Endothelial cell of umbilical vein (primary cell): ENCODE results near the gene PLA2G4E. TPM values are rescaled to one million over a fixed set of nuclear protein-coding genes. Genes with fewer than 3 reads are reported as not detected.

Experiments used
- BruUV-seq: library from RNA; stranded (reverse); fragments of 400-500 nt; replicated peaks from 2 replicates; lab custom pipeline; 2021; lab: Mats Ljungman, UMichigan
- CTCF ChIA-PET: fragments of 300-600, 350-600 bp; sonication (Branson Sonifier 250); formaldehyde crosslinking; loops from one replicate; lab custom pipeline; 2021; ENCODE audit warnings: antibody characterized with exemption, inconsistent platforms; lab: Charles Lee
- POLR2A ChIA-PET: fragments of 300-600, 350-600 bp; sonication (Branson Sonifier 250); formaldehyde crosslinking; loops from one replicate; lab custom pipeline; 2021; ENCODE audit warnings: antibody characterized with exemption, inconsistent platforms; lab: Charles Lee
- DNase-seq: peaks from one replicate; pipeline ENCODE4 v3.0.0-alpha.2; 2011; ENCODE audit warnings: low read depth, low spot score
- FAIRE-seq: peaks from 2 replicates; lab custom pipeline; 2011; peaks lifted over from hg19 to GRCh38; lab: Jason Lieb, UNC
- H2AFZ ChIP-seq: 2 replicates; pipeline ENCODE4 v1.6.0; 2012; ENCODE audit warnings: low read depth, low read length, control low read depth, inconsistent platforms
- H3K27ac ChIP-seq: 2 replicates; pipeline ENCODE4 v1.5.1; 2011; ENCODE audit warnings: low read depth, mild to moderate bottlenecking, control low read depth, low read length, moderate library complexity; ENCODE audit not compliant: insufficient read depth
- H3K27me3 ChIP-seq, 2 experiments: 2 replicates each; pipeline versions ENCODE4 v1.6.0 to v1.6.1; 2011; ENCODE audit warnings: low read length in 2 of 2, mixed read lengths in 1 of 2; ENCODE audit not compliant: control insufficient read depth in 2 of 2, insufficient read depth in 2 of 2
- H3K36me3 ChIP-seq, 2 experiments: 2 replicates in 1 of 2; 3 replicates in 1 of 2; pipeline ENCODE4 v1.5.1; 2011; ENCODE audit warnings: low read length in 2 of 2, mild to moderate bottlenecking in 1 of 2, moderate library complexity in 1 of 2; ENCODE audit not compliant: control insufficient read depth in 2 of 2, insufficient read depth in 2 of 2; ENCODE audit errors: extremely low read depth in 1 of 2
- H3K4me1 ChIP-seq: 3 replicates; pipeline ENCODE4 v1.5.1; 2011; ENCODE audit warnings: mild to moderate bottlenecking, low read length; ENCODE audit not compliant: control insufficient read depth, insufficient read depth; ENCODE audit errors: extremely low read depth
- H3K4me2 ChIP-seq: 2 replicates; pipeline ENCODE4 v1.6.1; 2011; ENCODE audit warnings: low read length, control low read depth, mixed read lengths; ENCODE audit not compliant: insufficient read depth
- H3K4me3 ChIP-seq, 3 experiments: fragments of 200-600 bp in 1 of 3; sonication (generic), shearing (Covaris generic) in 1 of 3; replicated peaks in 1 of 3; 2 replicates each; pipeline ENCODE4 v1.5.1; 2011 to 2016; ENCODE audit warnings: control low read depth in 3 of 3, low read length in 3 of 3, mild to moderate bottlenecking in 2 of 3, inconsistent platforms in 1 of 3, low read depth in 1 of 3, moderate library complexity in 1 of 3; ENCODE audit not compliant: insufficient read depth in 1 of 3
- H3K79me2 ChIP-seq: 2 replicates; pipeline ENCODE4 v1.6.0; 2012; ENCODE audit warnings: low read length, inconsistent platforms; ENCODE audit not compliant: control insufficient read depth, insufficient read depth
- H3K9ac ChIP-seq: replicated peaks from 2 replicates; pipeline ENCODE3; 2011; ENCODE audit warnings: low read length, control low read depth; ENCODE audit not compliant: insufficient read depth; ENCODE audit errors: extremely low read depth
- H3K9me1 ChIP-seq: replicated peaks from 3 replicates; pipeline ENCODE4 v1.6.0; 2011; ENCODE audit warnings: mild to moderate bottlenecking, low read length; ENCODE audit not compliant: control insufficient read depth, insufficient read depth; ENCODE audit errors: extremely low read depth
- H3K9me3 ChIP-seq: replicated peaks from 2 replicates; pipeline ENCODE4 v1.5.1; 2012; ENCODE audit warnings: low read length, inconsistent platforms; ENCODE audit not compliant: control insufficient read depth, insufficient read depth
- H4K20me1 ChIP-seq: replicated peaks from 2 replicates; pipeline ENCODE3; 2011; ENCODE audit warnings: mild to moderate bottlenecking, low read length; ENCODE audit not compliant: control insufficient read depth, insufficient read depth; ENCODE audit errors: extremely low read depth
- FOS ChIP-seq: IDR thresholded peaks from 2 replicates; pipeline ENCODE4 v1.6.1; 2011; ENCODE audit warnings: mild to moderate bottlenecking, low read length, moderate library complexity, borderline replicate concordance; ENCODE audit not compliant: insufficient read depth
- GATA2 ChIP-seq: IDR thresholded peaks from 2 replicates; pipeline ENCODE4 v1.7.0; 2011; ENCODE audit warnings: low read depth, mild to moderate bottlenecking, moderate library complexity, mixed read lengths, low read length; ENCODE audit not compliant: insufficient read length, insufficient read depth
- JUN ChIP-seq: IDR thresholded peaks from 2 replicates; pipeline ENCODE4 v1.6.1; 2011; ENCODE audit warnings: borderline replicate concordance, low read depth; ENCODE audit not compliant: insufficient read length, insufficient read depth
- POLR2A ChIP-seq: IDR thresholded peaks from 2 replicates; pipeline ENCODE4 v1.6.1; 2012; ENCODE audit warnings: low read depth, mild to moderate bottlenecking, control low read depth, low read length
- POLR2AphosphoS5 ChIP-seq: IDR thresholded peaks from 2 replicates; pipeline ENCODE4 v1.6.1; 2012; ENCODE audit warnings: low read depth, mild to moderate bottlenecking, control low read depth, low read length, moderate library complexity; ENCODE audit not compliant: insufficient read depth
- dilution Hi-C: fragments of 300-500 bp; cut with MboI; formaldehyde crosslinking; loops from one replicate; pipeline ENCODE4 v1.15.0; 2019; ENCODE audit warnings: low sequenced_read_pairs; ENCODE audit not compliant: extremely low pct_ligation_motif_present
- intact Hi-C: fragments of 100-400 bp; cut with micrococcal nuclease; formaldehyde crosslinking; loops from one replicate; pipeline ENCODE4 v1.10.0; 2022
- polyA plus RNA-seq, 4 experiments: library from polyadenylated mRNA; depleted of rRNA in 3 of 4; stranded (reverse) in 3 of 4; unstranded in 1 of 4; fragments of >200 nt; gene quantifications; 2 replicates each; pipeline versions ENCODE4 v1.2.1 to v1.2.3, GENCODE V29; 2011 to 2012; ENCODE audit warnings: missing spikeins in 1 of 4
- total RNA-seq: library from RNA; stranded (reverse); gene quantifications from 2 replicates; pipeline ENCODE4 v1.2.3, GENCODE V29; 2021
- TF ChIP-seq, protein P1 (sequence below): IDR thresholded peaks from 2 replicates; pipeline ENCODE4 v1.6.1; 2011; ENCODE audit not compliant: insufficient read depth, insufficient read length

PLA2G4E gene
- total and polyA plus RNA-seq, 2 donors (not counting 3 experiments of a cell fraction or from before 2014, with no cell fraction given) = not detected

DNA sequence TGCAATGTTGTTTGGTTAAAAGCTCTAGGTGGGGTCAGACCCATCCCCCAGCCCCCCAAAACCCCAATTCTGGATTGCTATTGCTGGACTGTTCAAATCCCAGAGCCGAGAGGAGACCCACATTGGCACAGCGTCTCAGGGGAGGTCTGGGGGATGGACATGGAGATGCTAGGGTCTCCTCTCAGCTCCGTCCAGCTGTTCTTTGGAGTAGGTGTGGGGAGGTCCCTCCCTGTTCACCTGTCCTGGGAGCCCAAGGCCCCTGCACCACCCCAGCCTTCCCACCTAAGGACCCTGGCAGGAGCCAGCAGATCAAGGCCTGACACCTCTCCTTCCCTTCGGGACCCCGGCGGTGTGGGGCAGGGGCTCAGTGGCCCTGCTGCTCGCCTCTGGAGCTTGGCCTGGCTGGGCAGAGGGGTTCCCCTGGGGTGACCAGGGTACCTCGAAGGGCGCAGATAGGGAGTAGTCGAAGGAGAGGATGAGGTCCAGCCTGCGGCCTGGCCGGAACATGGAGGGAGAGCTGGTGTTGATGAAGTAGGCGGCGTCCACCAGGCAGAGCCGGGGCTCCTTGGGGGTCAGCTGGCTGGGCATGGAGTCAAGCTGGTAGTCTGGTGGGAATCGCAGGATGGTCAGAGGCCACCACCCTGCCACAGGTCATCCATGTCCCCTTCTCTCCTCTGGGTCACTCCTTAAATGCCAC is 49.6 kb upstream of the PLA2G4E start:
- DNase-seq (no peak), FAIRE-seq (no peak)
- no peak overlapping the region for H3K4me3 ChIP-seq
- BruUV-seq = no TSS peak
- no peaks in the 10 kb centered on the region for H3K9me3 ChIP-seq
- no peaks in the 10 kb centered on the region for H3K79me2 ChIP-seq
- ChIA-PET CTCF (interaction anchor here (1.1 to 7.9 kb wide), 2 partner anchors 14 to 64 kb away, joined by 3 to 96 read pairs; no protein-coding TSS in a partner anchor), POLR2A (no interaction called here)
- no peak overlapping the region for H3K4me2 ChIP-seq
- no peaks in the 10 kb centered on the region for H3K9me1 ChIP-seq
- TF ChIP-seq GATA2 = no peak
- no peak for TF ChIP-seq POLR2A
- TF ChIP-seq POLR2AphosphoS5 = no peak
- no peak for TF ChIP-seq FOS
- TF ChIP-seq, protein P1, sequence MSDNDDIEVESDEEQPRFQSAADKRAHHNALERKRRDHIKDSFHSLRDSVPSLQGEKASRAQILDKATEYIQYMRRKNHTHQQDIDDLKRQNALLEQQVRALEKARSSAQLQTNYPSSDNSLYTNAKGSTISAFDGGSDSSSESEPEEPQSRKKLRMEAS = no peak
- TF ChIP-seq JUN = no peak
- H3K4me1 ChIP-seq = no peaks in the 10 kb centered on the region
- H2AFZ ChIP-seq = no peak overlapping the region
- H3K9ac ChIP-seq = no peak overlapping the region
- no peak overlapping the region for H3K27ac ChIP-seq
- intact Hi-C loops (loop anchor here (10.0 kb wide), 1 partner anchor 314 kb away; no protein-coding TSS in a partner anchor), dilution Hi-C loops (no loop called here)
- H3K27me3 ChIP-seq = no peaks in the 10 kb centered on the region
- H3K36me3 ChIP-seq = no peaks in the 10 kb centered on the region
- H4K20me1 ChIP-seq = no peaks in the 10 kb centered on the region
